Measurements from ENCODE around the gene NOL3.
"Not testable (repeated sequence)": the region's sequence is repeated elsewhere in the genome, so short reads cannot be mapped to it uniquely, and the experiment has no call there.

NOL3 gene

GRCh38 chr16:67170168-67170948 lies at the start of gene NOL3:
Gene NOL3 (plus strand): TSS chr16:67170538.
- DNase-seq = peak; percentile 38 to 89 (median 75)
- intact Hi-C loops (cut with DNase I) = no loop called here

DNA sequence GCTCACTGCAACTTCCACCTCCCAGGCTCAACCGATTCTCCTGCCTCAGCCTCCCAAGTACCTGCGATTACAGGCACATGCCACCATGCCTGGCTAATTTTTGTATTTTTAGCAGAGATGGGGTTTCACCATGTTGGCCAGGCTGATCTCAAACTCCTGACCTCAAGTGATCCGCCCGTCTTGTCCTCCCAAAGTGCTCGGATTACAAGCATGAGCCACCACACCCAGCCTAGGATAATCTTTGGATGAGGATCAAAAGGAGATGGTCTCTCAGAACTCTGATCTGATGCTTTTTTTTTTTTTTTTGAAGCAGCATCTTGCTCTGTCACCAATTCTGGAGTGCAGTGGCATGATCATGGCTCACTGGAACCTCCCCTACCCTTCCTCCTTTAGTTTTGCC lies 47.5 kb upstream of the NOL3 start:
- intact Hi-C loops (cut with DNase I) = not testable (repeated sequence)
- DNase-seq = peak in 1 of 42 donors; percentile 7

GRCh38 chr16:67128417-67128816 lies 41.9 kb upstream of the NOL3 start:
- intact Hi-C loops (cut with DNase I) = no loop called here
- no peak for DNase-seq

GRCh38 chr16:67128887-67129286 lies 41.5 kb upstream of the NOL3 start:
- DNase-seq = peak in 1 of 42 donors; percentile 13
- intact Hi-C loops (cut with DNase I) = no loop called here

DNA sequence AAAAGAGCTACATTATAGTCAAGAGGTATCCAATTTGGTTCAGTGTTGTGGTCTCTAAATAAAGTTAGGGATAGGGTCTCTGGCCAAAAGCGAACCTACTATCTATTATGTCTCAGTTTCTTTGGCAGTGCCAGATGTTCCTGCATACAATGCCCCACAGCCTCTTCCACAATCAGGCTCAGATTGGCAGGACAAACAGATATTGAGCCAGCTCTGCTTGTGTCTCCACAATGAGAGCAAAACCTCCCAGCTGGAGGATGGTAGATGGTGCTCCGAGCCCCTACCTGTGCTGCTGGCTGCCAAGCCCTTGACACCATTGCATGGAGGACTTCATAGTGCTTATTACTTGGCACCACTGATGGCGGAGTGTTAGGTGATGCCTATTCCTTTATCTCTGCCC lies 40.9 kb upstream of the NOL3 start:
- DNase-seq = peak in 14 of 42 donors; percentile 14 to 61 (median 36)

DNA sequence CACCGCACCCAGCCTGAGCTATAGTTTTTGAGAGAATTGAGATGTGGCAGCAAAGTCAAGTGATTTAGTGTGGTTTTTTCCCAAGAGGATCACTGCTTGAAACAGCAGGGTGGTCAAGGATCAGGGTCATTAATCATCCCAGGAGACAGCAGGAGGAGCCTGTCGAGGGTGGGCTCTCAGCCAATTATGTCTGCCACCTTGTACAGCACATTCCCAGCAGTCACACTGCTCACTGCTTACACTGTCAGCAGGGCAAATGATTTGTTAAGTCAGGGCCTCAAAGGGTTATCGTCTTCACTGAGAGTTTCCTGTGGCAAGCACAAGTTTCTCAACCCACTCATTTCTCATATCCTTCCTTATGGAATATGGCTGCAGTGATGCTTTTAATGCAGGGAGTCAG lies 32.7 kb upstream of the NOL3 start:
- no peak for DNase-seq
- intact Hi-C loops (cut with DNase I) = no loop called here

More for the DNA sequence above, 40.9 kb upstream of the NOL3 start:
- intact Hi-C loops (cut with DNase I) = no loop called here

- no peak for DNase-seq
- intact Hi-C loops (cut with DNase I) = no loop called here
Measured at GRCh38 chr16:67141391-67141790, 28.9 kb upstream of the NOL3 start.

GRCh38 chr16:67142342-67142741 lies 28.0 kb upstream of the NOL3 start:
- intact Hi-C loops (cut with DNase I) = no loop called here
- no peak for DNase-seq

DNA sequence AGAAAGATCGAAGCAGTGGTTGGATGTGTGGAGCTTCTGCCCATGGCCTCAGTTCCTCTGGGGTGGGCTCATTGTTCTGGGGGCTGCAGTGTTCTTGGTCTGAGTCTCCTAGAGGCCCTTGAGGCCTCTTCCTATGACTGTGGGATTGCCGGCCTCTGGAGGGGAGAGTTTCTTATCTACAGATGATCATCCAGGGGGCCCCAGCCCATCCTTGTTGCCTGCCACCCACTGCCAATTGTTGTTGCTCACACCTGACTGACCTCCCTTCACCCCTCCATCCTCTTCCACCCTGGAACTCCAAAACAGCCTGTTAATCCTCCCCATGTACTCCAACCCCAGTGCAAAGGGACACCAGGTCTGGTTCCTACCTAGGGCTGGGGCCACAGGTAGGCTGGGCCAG lies 25.4 kb upstream of the NOL3 start:
- no peak for DNase-seq
- intact Hi-C loops (cut with DNase I) = no loop called here

DNA sequence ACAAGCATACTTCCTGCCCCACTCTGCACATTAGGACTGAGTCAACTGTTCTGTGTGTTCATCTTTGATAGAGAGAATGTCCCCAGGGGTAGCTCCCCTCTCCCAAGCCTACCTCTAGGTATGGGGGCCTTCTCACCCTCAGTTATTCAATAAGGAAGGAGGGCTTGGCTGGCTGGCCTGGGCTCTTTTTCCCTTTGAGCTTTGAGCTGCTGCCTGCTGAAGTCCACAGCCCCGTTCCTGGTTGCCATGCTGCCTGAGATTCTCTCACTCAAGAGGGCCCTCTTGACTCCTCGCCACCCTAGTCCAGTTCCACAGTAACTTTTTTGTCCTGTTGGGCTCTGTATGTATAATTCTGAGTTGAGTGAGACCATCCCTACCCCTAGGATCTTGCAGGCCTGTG lies 24.6 kb upstream of the NOL3 start:
- intact Hi-C loops (cut with DNase I) = no loop called here
- DNase-seq = peak in 1 of 42 donors; percentile 2

GRCh38 chr16:67146523-67147357 lies 23.6 kb upstream of the NOL3 start:
- DNase-seq = peak in 2 of 42 donors; percentile 27 to 37
- intact Hi-C loops (cut with DNase I) = no loop called here

GRCh38 chr16:67147437-67148140 lies 22.7 kb upstream of the NOL3 start:
- peak in 1 of 42 donors; percentile 12 for DNase-seq
- intact Hi-C loops (cut with DNase I) = no loop called here

- intact Hi-C loops (cut with DNase I) = no loop called here
Measured at GRCh38 chr16:67148221-67148620, 22.1 kb upstream of the NOL3 start.

DNA sequence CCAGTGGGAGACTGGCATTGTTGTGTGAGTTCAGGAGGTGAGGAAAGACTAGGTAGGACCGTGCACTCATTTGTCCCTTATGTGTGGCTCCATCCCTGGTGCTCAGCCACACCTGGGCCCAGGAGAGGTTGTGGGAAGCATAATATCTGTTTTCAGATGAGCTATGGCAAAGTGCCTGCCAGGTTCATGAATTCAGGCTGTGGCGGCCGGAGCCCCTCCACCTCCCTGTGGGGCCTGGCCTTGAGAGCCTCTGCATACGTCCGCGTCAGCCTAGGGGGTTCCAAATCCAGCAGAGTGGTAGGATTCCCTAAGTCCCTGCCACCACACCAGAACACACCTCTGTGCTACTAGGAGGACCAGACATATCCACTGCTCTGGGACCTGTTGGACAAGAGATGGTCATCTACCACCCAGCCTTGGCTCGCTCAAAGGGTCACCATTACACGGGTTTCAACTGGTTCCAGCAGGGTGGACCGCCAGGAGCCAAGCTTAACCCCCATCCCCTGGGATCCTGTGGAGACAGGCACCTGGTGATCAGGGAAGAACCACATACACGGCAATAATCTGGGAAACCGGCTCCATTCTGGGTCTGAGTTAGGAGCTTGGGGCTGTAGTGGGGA lies 21.6 kb upstream of the NOL3 start:
- no peak for DNase-seq
- intact Hi-C loops (cut with DNase I) = no loop called here

More at GRCh38 chr16:67148221-67148620, 22.1 kb upstream of the NOL3 start:
- DNase-seq = peak in 2 of 42 donors; percentile 2 to 4

GRCh38 chr16:67149276-67150046 lies 20.9 kb upstream of the NOL3 start:
- peak in 1 of 42 donors; percentile 15 for DNase-seq
- intact Hi-C loops (cut with DNase I) = loop anchor here (10.0 kb wide), 3 partner anchors 45 to 205 kb away; partner anchors contain the start of gene PHAF1

DNA sequence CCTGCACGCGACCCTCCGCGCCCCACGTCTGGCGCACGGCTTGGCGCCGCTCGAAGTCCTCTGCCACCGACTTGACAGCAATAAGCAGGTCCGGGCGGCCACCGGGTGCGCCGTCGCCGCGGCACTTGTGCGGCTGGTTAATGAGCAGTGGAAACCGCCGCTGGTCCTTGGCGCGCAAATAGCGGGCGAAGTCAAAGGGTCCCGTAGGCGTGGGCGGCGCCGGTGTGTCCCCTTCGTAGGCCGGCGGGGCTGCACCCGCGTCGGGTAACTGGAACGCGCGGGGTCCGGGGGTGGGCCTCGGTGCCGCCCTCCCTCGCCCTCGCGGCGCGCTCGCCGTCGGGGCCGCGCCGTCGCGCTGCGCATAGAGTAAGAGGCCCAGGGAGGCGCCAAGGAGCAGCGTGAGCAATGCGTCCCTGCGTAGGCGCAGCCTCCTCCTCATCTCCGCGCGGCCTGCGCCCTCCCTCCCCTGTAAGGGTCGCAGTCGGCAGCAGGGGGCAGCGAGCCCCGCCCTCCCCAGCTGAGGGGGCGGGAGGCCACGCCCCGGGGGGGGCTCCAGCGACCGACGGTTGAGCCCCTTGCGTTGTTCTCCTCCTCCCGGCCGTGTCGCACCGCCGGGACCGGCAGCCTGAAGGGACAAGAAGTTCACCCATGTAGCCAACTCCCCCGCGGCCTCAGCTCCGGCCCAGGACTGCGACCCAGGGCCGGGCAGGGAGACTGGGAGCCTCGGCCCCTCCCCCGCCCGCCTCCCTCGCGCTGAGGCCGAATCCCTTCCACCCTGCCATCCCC lies 20.1 kb upstream of the NOL3 start:
- intact Hi-C loops (cut with DNase I) = loop anchor here (10.0 kb wide), 3 partner anchors 45 to 205 kb away; partner anchors contain the start of gene PHAF1
- DNase-seq = peak in 7 of 42 donors; percentile 30 to 48 (median 47)

DNA sequence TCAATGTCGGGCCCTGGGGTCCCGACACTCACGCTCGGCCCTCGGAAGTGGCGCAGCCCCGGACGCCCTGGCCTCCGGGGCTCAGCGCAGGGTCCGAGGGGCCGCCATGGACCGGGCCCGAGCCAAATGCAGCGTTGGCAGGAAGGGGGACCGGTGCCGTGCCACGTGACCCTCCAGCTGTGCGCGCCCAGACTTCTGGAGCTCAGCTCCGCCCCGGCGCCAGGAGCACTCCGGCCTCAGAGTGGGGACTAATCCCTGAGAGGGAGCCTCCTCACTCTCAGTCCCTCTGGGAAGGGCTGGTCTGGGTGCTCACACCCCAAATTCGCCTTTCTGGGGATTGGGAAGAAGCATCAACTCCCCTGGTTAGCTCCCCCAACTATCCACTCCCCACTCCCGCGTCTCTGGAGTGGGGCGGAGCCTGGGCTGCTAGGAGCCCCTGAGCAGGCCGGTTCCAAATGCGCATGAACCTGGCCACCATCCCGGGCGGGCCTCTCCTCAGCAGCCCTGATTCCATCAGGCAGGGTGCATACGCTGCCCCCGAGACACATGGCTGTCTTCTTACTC lies 19.4 kb upstream of the NOL3 start, which contains the start of gene B3GNT9:
Gene B3GNT9 (minus strand): TSS at position 166 of the 564 bp plus-strand sequence. CDS start 513 bp downstream, outside the sequence.
- peak in 40 of 42 donors; percentile 44 to 86 (median 70) for DNase-seq
- intact Hi-C loops (cut with DNase I) = loop anchor here (10.0 kb wide), 3 partner anchors 46 to 206 kb away; partner anchors contain the start of gene PHAF1
